H1 (cell line): Measurements from ENCODE around the gene MBNL2. TPM values are rescaled to one million over a fixed set of nuclear protein-coding genes. Genes with fewer than 3 reads are reported as not detected.

ENCODE experiments used
- CTCF ChIA-PET: fragments of 300-600 bp; sonication (Branson Sonifier 250); formaldehyde crosslinking; loops from one replicate; lab custom pipeline; 2021; ENCODE audit not compliant: partially characterized antibody; lab: Charles Lee
- POLR2A ChIA-PET: fragments of 300-600 bp; sonication (Branson Sonifier 250); formaldehyde crosslinking; loops from one replicate; lab custom pipeline; 2021; ENCODE audit warnings: inconsistent platforms; ENCODE audit not compliant: partially characterized antibody; lab: Charles Lee
- DNase-seq, 2 experiments: peaks; one replicate each; pipeline versions ENCODE4 v3.0.0 to v3.0.0-alpha.2; 2010 to 2022; ENCODE audit warnings: low spot score in 2 of 2, low read depth in 1 of 2, mixed read lengths in 1 of 2
- FAIRE-seq: peaks from 2 replicates; lab custom pipeline; 2011; peaks lifted over from hg19 to GRCh38; lab: Jason Lieb, UNC
- H2AFZ ChIP-seq: 2 replicates; pipeline ENCODE4 v1.8.1; 2012; ENCODE audit warnings: low read length, inconsistent platforms
- H2AK5ac ChIP-seq: 2 replicates; pipeline ENCODE4 v1.6.1; 2013; ENCODE audit warnings: low read depth, low read length
- H2BK120ac ChIP-seq: replicated peaks from 2 replicates; pipeline ENCODE3; 2013; ENCODE audit warnings: low read depth, low read length, inconsistent platforms
- H2BK12ac ChIP-seq: 2 replicates; pipeline ENCODE4 v1.6.1; 2013; ENCODE audit warnings: low read depth, low read length
- H2BK15ac ChIP-seq: 2 replicates; pipeline ENCODE4 v1.6.1; 2013; ENCODE audit warnings: low read length
- H2BK20ac ChIP-seq: 2 replicates; pipeline ENCODE4 v1.6.1; 2013; ENCODE audit warnings: low read length
- H2BK5ac ChIP-seq: 2 replicates; pipeline ENCODE4 v1.6.1; 2013; ENCODE audit warnings: low read depth, low read length
- H3K14ac ChIP-seq: 2 replicates; pipeline ENCODE4 v1.6.1; 2013; ENCODE audit warnings: inconsistent platforms; ENCODE audit not compliant: insufficient read length
- H3K18ac ChIP-seq: 2 replicates; pipeline ENCODE4 v1.6.1; 2013; ENCODE audit warnings: low read length; ENCODE audit errors: extremely low read depth
- H3K23ac ChIP-seq: 2 replicates; pipeline ENCODE4 v1.6.1; 2013; ENCODE audit warnings: inconsistent platforms; ENCODE audit not compliant: insufficient read length
- H3K23me2 ChIP-seq: 2 replicates; pipeline ENCODE4 v1.6.1; 2013; ENCODE audit warnings: low read depth, low read length
- H3K27ac ChIP-seq: 2 replicates; pipeline ENCODE4 v1.6.1; 2011; ENCODE audit warnings: low read depth, low read length, inconsistent platforms
- H3K27me3 ChIP-seq, 4 experiments: replicated peaks in 1 of 4; 1 replicate in 1 of 4; 2 replicates in 3 of 4; pipeline versions ENCODE4 v1.6.1 to v1.8.1; 2011 to 2013; ENCODE audit warnings: low read length in 3 of 4, mild to moderate bottlenecking in 3 of 4, inconsistent platforms in 2 of 4, mixed read lengths in 2 of 4, moderate library complexity in 1 of 4; ENCODE audit not compliant: control insufficient read depth in 3 of 4, insufficient read depth in 3 of 4; ENCODE audit errors: extremely low read depth in 1 of 4
- H3K36me3 ChIP-seq, 4 experiments: 2 replicates each; pipeline versions ENCODE4 v1.6.1 to v1.8.1; 2011 to 2013; ENCODE audit warnings: mild to moderate bottlenecking in 4 of 4, low read length in 3 of 4, moderate library complexity in 2 of 4, control low read depth in 1 of 4, inconsistent platforms in 1 of 4; ENCODE audit not compliant: insufficient read depth in 4 of 4, control insufficient read depth in 2 of 4
- H3K4ac ChIP-seq: replicated peaks from 2 replicates; pipeline ENCODE3; 2013; ENCODE audit warnings: low read length, low read depth, mixed read lengths, inconsistent platforms; ENCODE audit not compliant: insufficient read length
- H3K4me1 ChIP-seq, 4 experiments: replicated peaks in 1 of 4; 1 replicate in 1 of 4; 2 replicates in 3 of 4; pipeline versions ENCODE4 v1.6.1 to v1.8.1; 2011 to 2013; ENCODE audit warnings: low read length in 3 of 4, inconsistent platforms in 2 of 4, mixed read lengths in 1 of 4; ENCODE audit not compliant: insufficient read depth in 4 of 4, control insufficient read depth in 3 of 4
- H3K4me2 ChIP-seq, 2 experiments: 2 replicates each; pipeline versions ENCODE4 v1.6.1 to v1.8.1; 2011 to 2013; ENCODE audit warnings: low read depth in 2 of 2, low read length in 2 of 2, control low read depth in 1 of 2, inconsistent platforms in 1 of 2, mild to moderate bottlenecking in 1 of 2; ENCODE audit not compliant: insufficient read depth in 1 of 2
- H3K4me3 ChIP-seq, 4 experiments: fragments of 200-600, 300-600 bp in 1 of 4; sonication (generic), shearing (Covaris generic), sonication (Bioruptor Twin) in 1 of 4; 2 replicates each; pipeline versions ENCODE4 v1.5.1 to v1.8.1; 2011 to 2016; ENCODE audit warnings: low read length in 4 of 4, low read depth in 3 of 4, control low read depth in 2 of 4, inconsistent platforms in 2 of 4, mild to moderate bottlenecking in 2 of 4, mixed read lengths in 1 of 4, moderate library complexity in 1 of 4; ENCODE audit not compliant: insufficient read depth in 2 of 4; ENCODE audit errors: extremely low read depth in 1 of 4
- H3K56ac ChIP-seq: replicated peaks from 2 replicates; pipeline ENCODE3; 2013; ENCODE audit warnings: low read depth, mild to moderate bottlenecking, mixed read lengths, low read length, inconsistent platforms; ENCODE audit not compliant: insufficient read length
- H3K79me1 ChIP-seq: 2 replicates; pipeline ENCODE4 v1.6.1; 2013; ENCODE audit warnings: low read depth, low read length, control low read depth
- H3K79me2 ChIP-seq, 2 experiments: 2 replicates each; pipeline versions ENCODE4 v1.6.1 to v1.8.1; 2012 to 2013; ENCODE audit warnings: low read length in 2 of 2, mild to moderate bottlenecking in 2 of 2, inconsistent platforms in 1 of 2; ENCODE audit not compliant: insufficient read depth in 2 of 2, control insufficient read depth in 1 of 2
- H3K9ac ChIP-seq, 4 experiments: replicated peaks in 1 of 4; 1 replicate in 1 of 4; 2 replicates in 3 of 4; pipeline versions ENCODE4 v1.6.1 to v1.8.1; 2011 to 2013; ENCODE audit warnings: low read depth in 3 of 4, low read length in 3 of 4, control low read depth in 2 of 4, mild to moderate bottlenecking in 2 of 4, moderate library complexity in 2 of 4, inconsistent platforms in 1 of 4; ENCODE audit errors: extremely low read depth in 1 of 4
- H3K9me3 ChIP-seq, 2 experiments: 2 replicates each; pipeline versions ENCODE4 v1.6.1 to v1.8.1; 2012 to 2013; ENCODE audit warnings: mild to moderate bottlenecking in 2 of 2, moderate library complexity in 2 of 2, control low read depth in 1 of 2, inconsistent platforms in 1 of 2, low read depth in 1 of 2, low read length in 1 of 2, mixed read lengths in 1 of 2; ENCODE audit not compliant: insufficient read depth in 2 of 2
- H4K20me1 ChIP-seq, 2 experiments: replicated peaks in 1 of 2; 2 replicates each; pipeline versions ENCODE3 to v1.8.1; 2011 to 2013; ENCODE audit warnings: inconsistent platforms in 2 of 2, low read length in 2 of 2, mild to moderate bottlenecking in 1 of 2; ENCODE audit not compliant: insufficient read depth in 2 of 2, control insufficient read depth in 1 of 2
- H4K5ac ChIP-seq: 2 replicates; pipeline ENCODE4 v1.6.1; 2013; ENCODE audit warnings: low read length, low read depth, mixed read lengths, inconsistent platforms; ENCODE audit not compliant: insufficient read length
- H4K8ac ChIP-seq: 2 replicates; pipeline ENCODE4 v1.8.0; 2013; ENCODE audit warnings: mild to moderate bottlenecking, moderate library complexity, low read length, inconsistent platforms; ENCODE audit not compliant: insufficient read depth; ENCODE audit errors: extremely low read depth
- H4K91ac ChIP-seq: replicated peaks from 2 replicates; pipeline ENCODE3; 2013; ENCODE audit warnings: low read length, mixed read lengths, inconsistent platforms; ENCODE audit not compliant: insufficient read length
- JUN ChIP-seq: IDR thresholded peaks from 2 replicates; pipeline ENCODE4 v1.6.1; 2011; ENCODE audit warnings: low read depth, mild to moderate bottlenecking, improper control_type of control experiment, low read length
- POLR2AphosphoS5 ChIP-seq: IDR thresholded peaks from 2 replicates; pipeline ENCODE4 v1.6.1; 2011; ENCODE audit warnings: low read depth, low read length
- POU5F1 ChIP-seq: IDR thresholded peaks from 2 replicates; pipeline ENCODE4 v1.6.1; 2011; ENCODE audit warnings: low read depth, mild to moderate bottlenecking, low read length, moderate library complexity
- RFX5 ChIP-seq: IDR thresholded peaks from 2 replicates; pipeline ENCODE4 v1.6.1; 2011; ENCODE audit warnings: low read depth, low read length, improper control_type of control experiment, borderline replicate concordance
- SIN3A ChIP-seq, 2 experiments: IDR thresholded peaks in 1 of 2; conservative IDR thresholded peaks in 1 of 2; 2 replicates each; pipeline ENCODE4 v1.6.1; 2011 to 2012; ENCODE audit warnings: low read length in 2 of 2, improper control_type of control experiment in 1 of 2, low read depth in 1 of 2, mild to moderate bottlenecking in 1 of 2
- SP4 ChIP-seq: IDR thresholded peaks from 2 replicates; pipeline ENCODE4 v1.6.1; 2012; ENCODE audit warnings: low read length, inconsistent platforms
- ZNF274 ChIP-seq: IDR thresholded peaks from 2 replicates; pipeline ENCODE4 v1.7.0; 2012; ENCODE audit warnings: low read length, borderline replicate concordance; ENCODE audit errors: extremely low read depth
- WGBS, 2 experiments: shearing (Covaris generic) in 1 of 2; methylation state at CpG; one replicate each; pipeline versions ENCODE4 v1.1.6 to v1.1.7; 2013 to 2015; ENCODE audit warnings: low lambda C conversion rate in 2 of 2, mixed read lengths in 2 of 2, inconsistent platforms in 1 of 2, low coverage in 1 of 2, missing lambda C conversion rate in 1 of 2; ENCODE audit not compliant: insufficient replicate concordance in 2 of 2, insufficient coverage in 1 of 2, insufficient read length in 1 of 2; ENCODE audit errors: extremely low coverage in 1 of 2, missing lambda C conversion rate in 1 of 2; 5-methylcytosine and 5-hydroxymethylcytosine counted together
- polyA plus RNA-seq, 7 experiments: library from polyadenylated mRNA; depleted of rRNA in 3 of 7; stranded (reverse) in 5 of 7; unstranded in 2 of 7; fragments of >200 nt in 5 of 7; fragments of 200-250 nt in 2 of 7; gene quantifications; 1 replicate in 5 of 7; 2 replicates in 1 of 7; 4 replicates in 1 of 7; pipeline versions ENCODE4 v1.2.1 to v1.2.3, GENCODE V29; 2011 to 2013; ENCODE audit warnings: missing spikeins in 2 of 7, mixed read lengths in 2 of 7
- total RNA-seq: library from RNA; stranded (reverse); fragmentation: NEBNext Ultra II Directional; extraction: Animal tissue kit (Norgen Biotek cat#: 25700); gene quantifications from 2 replicates; pipeline ENCODE4 v1.2.1, GENCODE V29; 2021

The MBNL2 gene
- total and polyA plus RNA-seq, 2 of the 8 experiments (the other 6 are each of a cell fraction or from before 2014, with no cell fraction given) = 1.0 to 2.6 TPM

GRCh38 chr13:97317933-97318332 is 95.8 kb downstream of the MBNL2 start:
- Histone ChIP-seq H2BK5ac (no peak overlapping the region), H2BK120ac (no peak overlapping the region), H2BK20ac (no peak overlapping the region), H4K20me1 (no peaks in the 10 kb centered on the region), H2BK15ac (no peak overlapping the region), H3K56ac (no peak overlapping the region), H3K4ac (no peak overlapping the region), H4K8ac (no peak overlapping the region), H3K18ac (no peak overlapping the region), H3K9ac (no peak overlapping the region), H2AFZ (no peak overlapping the region), H3K79me2 (no peaks in the 10 kb centered on the region), H3K4me3 (no peak overlapping the region), H4K5ac (no peak overlapping the region), H3K23me2 (no peaks in the 10 kb centered on the region), H3K36me3 (no peaks in the 10 kb centered on the region), H3K79me1 (no peaks in the 10 kb centered on the region; the same call in 1 of the 2 replicates), H2BK12ac (no peak overlapping the region), H3K4me2 (no peak overlapping the region), H3K14ac (no peak overlapping the region), H4K91ac (no peak overlapping the region), H3K4me1 (peaks cover 0 to 3% (median 1%) of the 10 kb centered on the region in 4 experiments; a peak in 2 of 7 replicates), H3K27ac (no peak overlapping the region), H3K9me3 (no peaks in the 10 kb centered on the region), H3K27me3 (no peaks in the 10 kb centered on the region), H2AK5ac (no peak overlapping the region), H3K23ac (no peak overlapping the region)
- no peak for TF ChIP-seq SP4
- TF ChIP-seq ZNF274 = no peak
- no peak for TF ChIP-seq JUN
- no peak for TF ChIP-seq RFX5
- no peak for TF ChIP-seq POU5F1
- TF ChIP-seq SIN3A (conservative IDR thresholded peaks at IDR 0.05 in 1 of 2, IDR thresholded peaks at IDR 0.05 in 1 of 2; ENCODE audit: low read depth in 1 of 2, low read length in 2 of 2) = no peak
- TF ChIP-seq POLR2AphosphoS5 = no peak
- POLR2A ChIA-PET = interaction anchor here (1.4 kb wide), 1 partner anchor 51 kb away, joined by 4 read pairs; no protein-coding TSS in a partner anchor
- no peak for DNase-seq
- WGBS, 2 experiments = 79% methylated on average over 1 of the region's 1 CpG; no CpG with 5 or more reads in 1 of the 2 experiments
- CTCF ChIA-PET = interaction anchor here (1.3 to 1.5 kb wide), 2 partner anchors 9 to 207 kb away, joined by 3 read pairs; no protein-coding TSS in a partner anchor
- no peak for FAIRE-seq
